ENCODE measurements around the gene NUTM1.
"Not testable (repeated sequence)": the region's sequence is repeated elsewhere in the genome, so short reads cannot be mapped to it uniquely, and the experiment has no call there.

- TF ChIP-seq CTCF, EP300, POLR2A, POLR2AphosphoS5 (IDR thresholded peaks at IDR 0.05): not testable (repeated sequence)
Measured at GRCh38 chr15:34403160-34403598, 60.1 kb downstream of the NUTM1 start.

All from upper lobe of left lung (tissue), 4 donors.